Spleen (tissue), 11 donors: ENCODE results near the gene ZNF516. TPM values are rescaled to one million over a fixed set of nuclear protein-coding genes. Genes with fewer than 3 reads are reported as not detected.

ENCODE experiments used
- DNase-seq: peaks from one replicate; pipeline ENCODE4 v3.0.0-alpha.2; 2020
- H3K27ac ChIP-seq, 8 donors: fragments of 200-600 bp; sonication (generic) in 7 of 8; 1 replicate in 4 of 8; 2 replicates in 4 of 8; pipeline versions ENCODE4 v1.5.0 to v1.8.0; 2016 to 2021; ENCODE audit warnings: inconsistent platforms in 4 of 8, mild to moderate bottlenecking in 4 of 8, moderate library complexity in 1 of 8
- H3K27me3 ChIP-seq, 7 donors: fragments of 200-600 bp; sonication (generic) in 6 of 7; replicated peaks in 1 of 7; 1 replicate in 4 of 7; 2 replicates in 3 of 7; pipeline versions ENCODE4 v1.5.0 to v1.8.0; 2016 to 2021; ENCODE audit warnings: inconsistent platforms in 3 of 7, mild to moderate bottlenecking in 1 of 7
- H3K36me3 ChIP-seq, 6 donors: fragments of 200-600 bp; sonication (generic) in 5 of 6; 1 replicate in 4 of 6; 2 replicates in 2 of 6; pipeline versions ENCODE4 v1.5.0 to v1.8.0; 2016 to 2021; ENCODE audit warnings: inconsistent platforms in 2 of 6
- H3K4me1 ChIP-seq, 6 donors: fragments of 200-600 bp; sonication (generic) in 5 of 6; 1 replicate in 3 of 6; 2 replicates in 3 of 6; pipeline versions ENCODE4 v1.5.0 to v1.8.0; 2016 to 2021; ENCODE audit warnings: inconsistent platforms in 3 of 6
- H3K4me3 ChIP-seq, 8 donors: fragments of 200-600 bp; sonication (generic) in 7 of 8; 1 replicate in 4 of 8; 2 replicates in 4 of 8; pipeline versions ENCODE4 v1.5.0 to v1.8.0; 2016 to 2021; ENCODE audit warnings: inconsistent platforms in 4 of 8, mild to moderate bottlenecking in 4 of 8, moderate library complexity in 2 of 8
- H3K9me3 ChIP-seq, 8 donors: fragments of 200-600 bp; sonication (generic) in 7 of 8; 1 replicate in 4 of 8; 2 replicates in 4 of 8; pipeline versions ENCODE4 v1.5.0 to v1.8.0; 2016 to 2021; ENCODE audit warnings: inconsistent platforms in 4 of 8
- CTCF ChIP-seq, 11 experiments: fragments of 200-600 bp in 7 of 11; fragments of 450-650 bp in 4 of 11; sonication (generic) in 4 of 11; IDR thresholded peaks in 8 of 11; conservative IDR thresholded peaks in 3 of 11; 1 replicate in 7 of 11; 2 replicates in 4 of 11; pipeline versions ENCODE4 v1.4.0 to v1.8.0; 2016 to 2021; ENCODE audit warnings: antibody characterized with exemption in 11 of 11, inconsistent platforms in 4 of 11, mild to moderate bottlenecking in 1 of 11
- POLR2A ChIP-seq, 3 donors: fragments of 450-650 bp; IDR thresholded peaks; one replicate each; pipeline ENCODE4 v1.5.1; 2017; ENCODE audit warnings: antibody characterized with exemption in 3 of 3, mild to moderate bottlenecking in 1 of 3
- POLR2AphosphoS5 ChIP-seq, 3 donors: sonication (generic); formaldehyde crosslinking; IDR thresholded peaks; one replicate each; pipeline ENCODE4 v1.5.1; 2017; ENCODE audit warnings: antibody characterized with exemption in 3 of 3
- WGBS, 5 donors: extraction: QIAGEN DNeasy Blood & Tissue Kit in 3 of 5; methylation state at CpG; one replicate each; pipeline versions ENCODE4 v1.1.5 to v1.1.7; 2013 to 2018; 5-methylcytosine and 5-hydroxymethylcytosine counted together
- intact Hi-C: fragments of 100-400 bp; cut with DNase I; formaldehyde crosslinking; loops from one replicate; pipeline ENCODE4 v1.15.0; 2023; ENCODE audit warnings: low total_unique reads
- polyA plus RNA-seq, 3 donors: library from polyadenylated mRNA; stranded (reverse); fragments of 200-250 nt; gene quantifications; one replicate each; pipeline ENCODE4 v1.2.1, GENCODE V29; 2013
- total RNA-seq, 7 donors: library from RNA; depleted of rRNA in 3 of 7; stranded (reverse); fragments of >200 nt in 3 of 7; fragmentation: NEBNext Ultra II Directional in 4 of 7; extraction: Animal tissue kit (Norgen Biotek cat#: 25700) in 4 of 7; gene quantifications; one replicate each; pipeline versions ENCODE4 v1.1.0 to v1.2.1, GENCODE V29; 2016 to 2021
- donor health status: healthy with polysubstance abuse.
- donor health status: DM: no; HTN: no; CAD: no; lungs with moderate emphysema.
- donor health status: DM: no; HTN: no; CAD: no.
- donor health status: Bipolar disorder and iron deficiency.
- donor health status: healthy.
- donor health status: DM: no; HTN: no; CAD: no.
- donor health status: DM: yes; HTN: yes; CAD: no.

ZNF516 gene
- total and polyA plus RNA-seq, 10 donors = 4.5 to 58.4 (median 40.0) TPM

GRCh38 chr18:76504749-76505148 is 9.7 kb upstream of the ZNF516 start:
- H3K4me3 ChIP-seq = no peak overlapping the region
- no peaks in the 10 kb centered on the region for H3K27me3 ChIP-seq
- H3K27ac ChIP-seq = peak overlapping the region in 3 of 8 donors; percentile 5 to 79 (median 33)
- 61 to 80% (median 72%) methylated on average over 5 of the region's 5 CpGs for WGBS, 5 donors
- H3K36me3 ChIP-seq = no peaks in the 10 kb centered on the region
- DNase-seq = no peak
- intact Hi-C loops = no loop called here
- TF ChIP-seq POLR2AphosphoS5 (IDR thresholded peaks at IDR 0.05) (no peak), POLR2A (IDR thresholded peaks at IDR 0.05) (no peak), CTCF (IDR thresholded peaks at IDR 0.05 in 8 of 11, conservative IDR thresholded peaks at IDR 0.05 in 3 of 11) (no peak)
- H3K4me1 ChIP-seq = peaks cover 0 to 61% (median 7%) of the 10 kb centered on the region in 6 donors
- H3K9me3 ChIP-seq = no peaks in the 10 kb centered on the region

GRCh38 chr18:76503649-76504386 is 8.8 kb upstream of the ZNF516 start:
- WGBS, 5 donors = 56 to 79% (median 68%) methylated on average over 15 of the region's 15 CpGs
- peaks cover 0 to 71% (median 15%) of the 10 kb centered on the region in 6 donors for H3K4me1 ChIP-seq
- intact Hi-C loops = no loop called here
- H3K4me3 ChIP-seq = peak overlapping the region in 1 of 8 donors; percentile 6
- H3K9me3 ChIP-seq = no peaks in the 10 kb centered on the region
- no peaks in the 10 kb centered on the region for H3K27me3 ChIP-seq
- no peak for TF ChIP-seq POLR2A (IDR thresholded peaks at IDR 0.05)
- TF ChIP-seq POLR2AphosphoS5 (IDR thresholded peaks at IDR 0.05) = peak in 1 of 3 donors; percentile 17
- H3K27ac ChIP-seq = peak overlapping the region in 6 of 8 donors; percentile 26 to 79 (median 70)
- H3K36me3 ChIP-seq = no peaks in the 10 kb centered on the region
- DNase-seq = peak; percentile 80

GRCh38 chr18:76502551-76502950 is 7.5 kb upstream of the ZNF516 start:
- H3K27ac ChIP-seq = peak overlapping the region in 7 of 8 donors; percentile 24 to 79 (median 67)
- DNase-seq = no peak
- H3K9me3 ChIP-seq = no peaks in the 10 kb centered on the region
- H3K4me3 ChIP-seq = peak overlapping the region in 1 of 8 donors; percentile 22
- intact Hi-C loops = no loop called here
- H3K36me3 ChIP-seq = no peaks in the 10 kb centered on the region
- 66 to 91% (median 82%) methylated on average over 7 of the region's 7 CpGs for WGBS, 5 donors
- peaks cover 0 to 79% (median 18%) of the 10 kb centered on the region in 6 donors for H3K4me1 ChIP-seq
- TF ChIP-seq POLR2A (IDR thresholded peaks at IDR 0.05) = no peak
- peak in 1 of 3 donors; percentile 15 for TF ChIP-seq POLR2AphosphoS5 (IDR thresholded peaks at IDR 0.05)
- H3K27me3 ChIP-seq = no peaks in the 10 kb centered on the region

- Histone ChIP-seq H3K9me3 (no peaks in the 10 kb centered on the region), H3K4me1 (peaks cover 0 to 84% (median 18%) of the 10 kb centered on the region in 6 donors), H3K27me3 (peaks cover 0 to 13% (median 0%) of the 10 kb centered on the region in 7 donors), H3K4me3 (peak overlapping the region in 1 of 8 donors; percentile 35), H3K27ac (peak overlapping the region in 6 of 8 donors; percentile 53 to 80 (median 65)), H3K36me3 (no peaks in the 10 kb centered on the region)
- DNase-seq = no peak
- intact Hi-C loops = no loop called here
- 47 to 60% (median 52%) methylated on average over 10 of the region's 10 CpGs for WGBS, 5 donors
- TF ChIP-seq CTCF (IDR thresholded peaks at IDR 0.05 in 8 of 11, conservative IDR thresholded peaks at IDR 0.05 in 3 of 11) = no peak
Observed at GRCh38 chr18:76499637-76500340, 4.7 kb upstream of the ZNF516 start.

- no peak for TF ChIP-seq POLR2AphosphoS5 (IDR thresholded peaks at IDR 0.05)
- no peak for TF ChIP-seq POLR2A (IDR thresholded peaks at IDR 0.05)
- no peak for TF ChIP-seq CTCF (IDR thresholded peaks at IDR 0.05 in 8 of 11, conservative IDR thresholded peaks at IDR 0.05 in 3 of 11)
- 81 to 96% (median 86%) methylated on average over 8 of the region's 8 CpGs for WGBS, 5 donors
- H3K27me3 ChIP-seq = peaks cover 0 to 21% (median 0%) of the 10 kb centered on the region in 7 donors
- no peak for DNase-seq
- peaks cover 0 to 84% (median 19%) of the 10 kb centered on the region in 6 donors for H3K4me1 ChIP-seq
- intact Hi-C loops = no loop called here
- H3K27ac ChIP-seq = peak overlapping the region in 5 of 8 donors; percentile 53 to 80 (median 71)
- no peaks in the 10 kb centered on the region for H3K36me3 ChIP-seq
- no peak overlapping the region for H3K4me3 ChIP-seq
- H3K9me3 ChIP-seq = no peaks in the 10 kb centered on the region
Observed at GRCh38 chr18:76499021-76499420, 4.0 kb upstream of the ZNF516 start.
